Spleen (tissue), 11 donors: ENCODE results near the gene SUPT5H. TPM values are rescaled to one million over a fixed set of nuclear protein-coding genes. Genes with fewer than 3 reads are reported as not detected.

ENCODE experiments used
- DNase-seq: peaks from one replicate; pipeline ENCODE4 v3.0.0-alpha.2; 2020
- H3K27ac ChIP-seq, 8 donors: fragments of 200-600 bp; sonication (generic) in 7 of 8; 1 replicate in 4 of 8; 2 replicates in 4 of 8; pipeline versions ENCODE4 v1.5.0 to v1.8.0; 2016 to 2021; ENCODE audit warnings: inconsistent platforms in 4 of 8, mild to moderate bottlenecking in 4 of 8, moderate library complexity in 1 of 8
- H3K27me3 ChIP-seq, 7 donors: fragments of 200-600 bp; sonication (generic) in 6 of 7; replicated peaks in 1 of 7; 1 replicate in 4 of 7; 2 replicates in 3 of 7; pipeline versions ENCODE4 v1.5.0 to v1.8.0; 2016 to 2021; ENCODE audit warnings: inconsistent platforms in 3 of 7, mild to moderate bottlenecking in 1 of 7
- H3K36me3 ChIP-seq, 6 donors: fragments of 200-600 bp; sonication (generic) in 5 of 6; 1 replicate in 4 of 6; 2 replicates in 2 of 6; pipeline versions ENCODE4 v1.5.0 to v1.8.0; 2016 to 2021; ENCODE audit warnings: inconsistent platforms in 2 of 6
- H3K4me1 ChIP-seq, 6 donors: fragments of 200-600 bp; sonication (generic) in 5 of 6; 1 replicate in 3 of 6; 2 replicates in 3 of 6; pipeline versions ENCODE4 v1.5.0 to v1.8.0; 2016 to 2021; ENCODE audit warnings: inconsistent platforms in 3 of 6
- H3K4me3 ChIP-seq, 8 donors: fragments of 200-600 bp; sonication (generic) in 7 of 8; 1 replicate in 4 of 8; 2 replicates in 4 of 8; pipeline versions ENCODE4 v1.5.0 to v1.8.0; 2016 to 2021; ENCODE audit warnings: inconsistent platforms in 4 of 8, mild to moderate bottlenecking in 4 of 8, moderate library complexity in 2 of 8
- H3K9me3 ChIP-seq, 8 donors: fragments of 200-600 bp; sonication (generic) in 7 of 8; 1 replicate in 4 of 8; 2 replicates in 4 of 8; pipeline versions ENCODE4 v1.5.0 to v1.8.0; 2016 to 2021; ENCODE audit warnings: inconsistent platforms in 4 of 8
- POLR2A ChIP-seq, 3 donors: fragments of 450-650 bp; IDR thresholded peaks; one replicate each; pipeline ENCODE4 v1.5.1; 2017; ENCODE audit warnings: antibody characterized with exemption in 3 of 3, mild to moderate bottlenecking in 1 of 3
- POLR2AphosphoS5 ChIP-seq, 3 donors: sonication (generic); formaldehyde crosslinking; IDR thresholded peaks; one replicate each; pipeline ENCODE4 v1.5.1; 2017; ENCODE audit warnings: antibody characterized with exemption in 3 of 3
- WGBS, 5 donors: extraction: QIAGEN DNeasy Blood & Tissue Kit in 3 of 5; methylation state at CpG; one replicate each; pipeline versions ENCODE4 v1.1.5 to v1.1.7; 2013 to 2018; 5-methylcytosine and 5-hydroxymethylcytosine counted together
- intact Hi-C: fragments of 100-400 bp; cut with DNase I; formaldehyde crosslinking; loops from one replicate; pipeline ENCODE4 v1.15.0; 2023; ENCODE audit warnings: low total_unique reads
- polyA plus RNA-seq, 3 donors: library from polyadenylated mRNA; stranded (reverse); fragments of 200-250 nt; gene quantifications; one replicate each; pipeline ENCODE4 v1.2.1, GENCODE V29; 2013
- total RNA-seq, 7 donors: library from RNA; depleted of rRNA in 3 of 7; stranded (reverse); fragments of >200 nt in 3 of 7; fragmentation: NEBNext Ultra II Directional in 4 of 7; extraction: Animal tissue kit (Norgen Biotek cat#: 25700) in 4 of 7; gene quantifications; one replicate each; pipeline versions ENCODE4 v1.1.0 to v1.2.1, GENCODE V29; 2016 to 2021
- TF ChIP-seq, protein P1 (sequence below), 11 experiments: fragments of 200-600 bp in 7 of 11; fragments of 450-650 bp in 4 of 11; sonication (generic) in 4 of 11; IDR thresholded peaks in 8 of 11; conservative IDR thresholded peaks in 3 of 11; 1 replicate in 7 of 11; 2 replicates in 4 of 11; pipeline versions ENCODE4 v1.4.0 to v1.8.0; 2016 to 2021; ENCODE audit warnings: antibody characterized with exemption in 11 of 11, inconsistent platforms in 4 of 11, mild to moderate bottlenecking in 1 of 11
- donor health status: healthy with polysubstance abuse.
- donor health status: DM: no; HTN: no; CAD: no; lungs with moderate emphysema.
- donor health status: DM: no; HTN: no; CAD: no.
- donor health status: Bipolar disorder and iron deficiency.
- donor health status: healthy.
- donor health status: DM: no; HTN: no; CAD: no.
- donor health status: DM: yes; HTN: yes; CAD: no.

The SUPT5H gene
- total and polyA plus RNA-seq, 10 donors: 95.8 to 225 (median 109) TPM

DNA sequence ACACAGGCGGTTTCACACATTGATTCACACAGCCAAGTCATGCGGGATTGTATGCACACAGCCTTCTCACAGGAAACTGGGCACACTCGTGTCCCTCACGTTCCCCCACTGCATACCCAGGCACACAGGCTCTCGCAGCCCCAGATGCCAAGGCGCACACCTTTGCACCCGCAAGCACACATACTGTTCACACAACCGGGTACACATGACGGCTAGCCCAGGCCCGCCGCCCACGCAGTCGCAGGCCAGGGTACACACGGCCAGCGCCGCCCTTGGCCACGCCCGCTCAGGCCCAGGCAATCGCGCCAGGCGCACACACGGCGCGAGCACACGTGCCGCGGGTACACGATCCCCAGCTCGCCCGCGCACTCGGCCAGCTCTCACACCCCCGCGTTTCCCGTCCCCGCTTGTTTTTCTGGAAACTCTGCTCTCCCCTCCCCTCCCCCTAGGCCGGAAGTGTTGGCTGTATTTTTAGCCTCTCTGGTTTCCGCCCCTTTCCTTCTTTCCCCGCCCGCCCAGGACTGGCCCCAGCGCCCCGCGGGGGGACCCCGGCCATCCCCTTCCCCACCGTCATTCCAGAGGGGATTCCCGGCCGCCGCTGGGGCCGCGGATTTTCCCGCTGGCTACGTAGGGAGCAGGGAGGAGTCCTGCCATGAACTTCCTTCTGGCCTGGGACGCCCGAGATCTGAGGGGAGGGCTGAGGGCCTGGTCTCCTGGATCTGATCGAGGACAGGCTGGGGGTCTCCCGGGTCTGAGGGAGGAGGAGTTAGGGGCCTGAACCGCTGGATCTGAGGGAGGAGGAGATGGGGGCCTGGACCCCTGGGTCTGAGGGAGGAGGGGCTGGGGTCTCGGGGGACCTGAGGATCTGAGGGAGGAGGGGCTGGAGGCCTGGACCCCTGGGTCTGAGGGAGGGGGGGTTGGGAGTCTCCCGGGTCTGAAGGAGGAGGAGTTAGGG, 42.8 kb upstream of the SUPT5H start:
- peak; percentile 92 to 98 (median 93) for TF ChIP-seq POLR2AphosphoS5 (IDR thresholded peaks at IDR 0.05)
- TF ChIP-seq, protein P1, sequence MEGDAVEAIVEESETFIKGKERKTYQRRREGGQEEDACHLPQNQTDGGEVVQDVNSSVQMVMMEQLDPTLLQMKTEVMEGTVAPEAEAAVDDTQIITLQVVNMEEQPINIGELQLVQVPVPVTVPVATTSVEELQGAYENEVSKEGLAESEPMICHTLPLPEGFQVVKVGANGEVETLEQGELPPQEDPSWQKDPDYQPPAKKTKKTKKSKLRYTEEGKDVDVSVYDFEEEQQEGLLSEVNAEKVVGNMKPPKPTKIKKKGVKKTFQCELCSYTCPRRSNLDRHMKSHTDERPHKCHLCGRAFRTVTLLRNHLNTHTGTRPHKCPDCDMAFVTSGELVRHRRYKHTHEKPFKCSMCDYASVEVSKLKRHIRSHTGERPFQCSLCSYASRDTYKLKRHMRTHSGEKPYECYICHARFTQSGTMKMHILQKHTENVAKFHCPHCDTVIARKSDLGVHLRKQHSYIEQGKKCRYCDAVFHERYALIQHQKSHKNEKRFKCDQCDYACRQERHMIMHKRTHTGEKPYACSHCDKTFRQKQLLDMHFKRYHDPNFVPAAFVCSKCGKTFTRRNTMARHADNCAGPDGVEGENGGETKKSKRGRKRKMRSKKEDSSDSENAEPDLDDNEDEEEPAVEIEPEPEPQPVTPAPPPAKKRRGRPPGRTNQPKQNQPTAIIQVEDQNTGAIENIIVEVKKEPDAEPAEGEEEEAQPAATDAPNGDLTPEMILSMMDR (IDR thresholded peaks at IDR 0.05 in 8 of 11, conservative IDR thresholded peaks at IDR 0.05 in 3 of 11): peak in 4 of 11 experiments; percentile 9 to 37 (median 10)
- TF ChIP-seq POLR2A (IDR thresholded peaks at IDR 0.05): peak; percentile 13 to 61 (median 28)
- peak; percentile 98 for DNase-seq
- intact Hi-C loops: no loop called here
- no peaks in the 10 kb centered on the region for H3K9me3 ChIP-seq
- WGBS, 5 donors: 1 to 2% (median 2%) methylated on average over 50 to 59 of the region's 59 CpGs
- peaks cover 61 to 88% (median 83%) of the 10 kb centered on the region in 6 donors for H3K4me1 ChIP-seq
- peak overlapping the region; percentile 4 to 96 (median 44) for H3K4me3 ChIP-seq
- H3K36me3 ChIP-seq: peaks cover 0 to 11% (median 1%) of the 10 kb centered on the region in 6 donors
- peak overlapping the region; percentile 88 to 100 (median 99) for H3K27ac ChIP-seq
- no peaks in the 10 kb centered on the region for H3K27me3 ChIP-seq

DNA sequence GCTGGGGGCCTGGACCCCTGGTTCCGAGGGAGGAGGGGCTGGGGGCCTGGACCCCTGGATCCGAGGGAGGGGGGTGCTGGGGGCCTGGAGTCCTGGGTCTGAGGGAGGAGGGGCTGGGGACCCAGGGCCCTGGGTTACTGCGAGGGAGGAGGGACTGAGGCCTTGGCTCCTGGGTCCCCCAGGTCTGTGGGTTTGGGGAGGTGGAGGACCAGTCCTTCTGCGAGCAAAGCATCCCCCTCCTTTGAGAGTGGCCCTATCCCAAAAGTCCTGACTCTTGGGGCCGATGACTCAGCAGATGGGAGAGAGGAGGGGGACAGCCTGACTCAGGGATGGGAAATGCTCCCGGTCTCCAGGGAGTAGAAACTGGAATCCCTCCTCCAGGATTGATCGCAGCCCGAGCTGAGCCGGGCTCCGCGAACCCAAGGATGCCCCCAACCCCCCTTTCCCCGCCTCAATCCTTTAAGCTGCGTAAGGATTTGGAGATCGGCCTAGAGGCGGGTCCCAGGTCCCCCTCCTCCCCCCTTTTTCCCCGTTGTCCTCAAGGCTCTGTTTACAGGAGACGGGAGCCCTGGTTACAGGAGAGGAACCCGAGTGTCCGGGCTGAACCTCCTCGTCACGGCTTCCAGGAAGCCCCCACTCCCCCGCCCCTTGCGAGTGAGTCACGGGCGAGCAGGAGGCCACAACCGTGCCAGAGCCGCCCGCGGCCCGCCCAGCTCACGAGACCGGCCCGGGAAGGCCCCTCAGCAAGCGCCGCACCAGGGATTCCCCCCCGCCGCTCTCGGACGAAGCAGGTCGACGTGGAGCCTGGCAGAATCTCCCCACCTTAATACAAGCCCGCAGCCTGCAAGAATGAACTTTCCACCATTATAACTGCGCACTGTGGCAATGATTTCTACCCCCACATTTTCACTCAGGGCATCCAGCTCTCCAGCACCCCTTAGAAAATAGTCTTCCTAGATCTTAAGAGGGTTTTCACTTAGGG, 41.8 kb upstream of the SUPT5H start:
- H3K4me1 ChIP-seq: peaks cover 51 to 85% (median 78%) of the 10 kb centered on the region in 6 donors
- intact Hi-C loops: no loop called here
- peak; percentile 100 for DNase-seq

DNA sequence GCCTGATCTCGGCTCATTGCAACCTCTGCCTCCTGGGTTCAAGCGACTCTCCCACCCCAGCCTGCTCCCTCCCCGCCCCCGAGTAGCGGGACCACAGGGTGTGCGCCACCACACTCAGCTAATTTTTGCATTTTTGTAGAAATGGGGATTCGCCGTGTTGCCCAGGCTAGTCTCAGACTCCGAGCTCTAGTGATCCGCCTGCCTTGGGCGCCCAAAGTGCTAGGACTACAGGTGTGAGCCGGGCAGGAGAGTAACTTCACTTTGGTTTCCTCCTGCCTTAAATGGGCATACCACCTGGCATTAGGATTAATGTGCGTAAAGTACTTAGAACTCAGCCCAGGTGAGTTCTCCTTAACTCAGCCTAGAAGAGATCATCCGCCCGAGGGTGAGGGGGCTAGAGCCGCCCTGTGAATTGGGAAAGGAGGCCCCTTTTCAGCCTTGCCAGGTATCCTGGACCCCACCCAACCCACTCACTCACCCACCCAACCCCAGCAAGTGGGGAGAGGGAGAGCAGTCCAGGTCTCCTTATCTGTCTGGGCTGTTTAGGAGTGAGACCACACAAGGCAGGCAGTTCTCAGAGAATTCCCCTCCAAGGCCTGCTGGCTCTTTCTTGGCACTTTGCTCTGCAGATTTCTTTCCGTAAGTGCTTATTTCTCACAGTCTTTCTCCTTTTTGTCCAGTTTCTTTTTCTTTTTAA, 40.0 kb upstream of the SUPT5H start:
- H3K9me3 ChIP-seq: no peaks in the 10 kb centered on the region
- H3K4me1 ChIP-seq: peaks cover 40 to 83% (median 73%) of the 10 kb centered on the region in 6 donors
- peak overlapping the region; percentile 88 to 100 (median 99) for H3K27ac ChIP-seq
- H3K27me3 ChIP-seq: no peaks in the 10 kb centered on the region
- peak overlapping the region in 6 of 8 donors; percentile 74 to 99 (median 95) for H3K4me3 ChIP-seq
- WGBS, 5 donors: 83 to 96% (median 89%) methylated on average over 14 to 17 of the region's 17 CpGs
- no peak for DNase-seq
- TF ChIP-seq, protein P1 (IDR thresholded peaks at IDR 0.05 in 8 of 11, conservative IDR thresholded peaks at IDR 0.05 in 3 of 11): no peak
- no peak for TF ChIP-seq POLR2A (IDR thresholded peaks at IDR 0.05)
- peak in 2 of 3 donors; percentile 34 to 38 for TF ChIP-seq POLR2AphosphoS5 (IDR thresholded peaks at IDR 0.05)
- intact Hi-C loops: no loop called here
- H3K36me3 ChIP-seq: peaks cover 4 to 22% (median 16%) of the 10 kb centered on the region in 6 donors

More for the DNA sequence above, 41.8 kb upstream of the SUPT5H start:
- Histone ChIP-seq H3K36me3 (peaks cover 4 to 20% (median 11%) of the 10 kb centered on the region in 6 donors), H3K9me3 (no peaks in the 10 kb centered on the region), H3K27me3 (no peaks in the 10 kb centered on the region), H3K27ac (peak overlapping the region; percentile 88 to 100 (median 99)), H3K4me3 (peak overlapping the region; percentile 30 to 96 (median 44))
- WGBS, 5 donors: 0 to 2% (median 1%) methylated on average over 31 to 43 of the region's 43 CpGs
- TF ChIP-seq, protein P1 (IDR thresholded peaks at IDR 0.05 in 8 of 11, conservative IDR thresholded peaks at IDR 0.05 in 3 of 11): no peak
- TF ChIP-seq POLR2A (IDR thresholded peaks at IDR 0.05): peak; percentile 29 to 93 (median 32)
- peak; percentile 97 to 99 (median 97) for TF ChIP-seq POLR2AphosphoS5 (IDR thresholded peaks at IDR 0.05)
